GM12878 (cell line): ENCODE measurements around the gene CD276. TPM values are rescaled to one million over a fixed set of nuclear protein-coding genes. Genes with fewer than 3 reads are reported as not detected.
A peak's percentile ranks its signal among the peaks of the same experiment; 100 is the strongest.

Experiments used
- ATAC-seq: fragments of 200-7000 bp; cut with Tn5 transposase; 3 replicates; pipeline ENCODE4 v1.9.1; 2020; ENCODE audit warnings: mild to moderate bottlenecking, moderate library complexity
- BruUV-seq: library from RNA; stranded (reverse); fragments of 400-500 nt; replicated peaks from 2 replicates; lab custom pipeline; 2021; lab: Mats Ljungman, UMichigan
- CTCF ChIA-PET: fragments of 300-600 bp; sonication (Branson Sonifier 250); formaldehyde crosslinking; extraction: SDS; loops from one replicate; lab custom pipeline; 2021; ENCODE audit warnings: inconsistent platforms; lab: Yijun Ruan, JAX
- POLR2A ChIA-PET: fragments of 350-600 bp; formaldehyde crosslinking; extraction: SDS; loops from one replicate; lab custom pipeline; 2021; ENCODE audit warnings: inconsistent platforms; lab: Charles Lee
- RAD21 ChIA-PET: fragments of 300-600 bp; sonication (Branson Sonifier 250); formaldehyde crosslinking; loops from one replicate; lab custom pipeline; 2023; ENCODE audit warnings: antibody characterized with exemption; ENCODE audit not compliant: unreplicated experiment; lab: Charles Lee
- SMC1A ChIA-PET: fragments of 300-600 bp; sonication (Branson Sonifier 250); formaldehyde crosslinking; loops from one replicate; lab custom pipeline; 2023; ENCODE audit not compliant: unreplicated experiment, uncharacterized antibody; lab: Charles Lee
- DNase-seq: peaks from one replicate; pipeline ENCODE4 v3.0.0-alpha.2; 2011; ENCODE audit warnings: low read depth, low spot score
- FAIRE-seq: peaks from 3 replicates; lab custom pipeline; 2011; peaks lifted over from hg19 to GRCh38; lab: Jason Lieb, UNC
- H2AFZ ChIP-seq: 2 replicates; pipeline ENCODE4 v1.6.0; 2011; ENCODE audit warnings: low read depth, low read length, control low read depth; ENCODE audit not compliant: control insufficient read depth
- H3K27ac ChIP-seq: 2 replicates; pipeline ENCODE4 v1.5.1; 2011; ENCODE audit warnings: control low read depth; ENCODE audit not compliant: control insufficient read depth, insufficient read depth
- H3K27me3 ChIP-seq, 2 experiments: replicated peaks in 1 of 2; 2 replicates each; pipeline versions ENCODE4 v1.6.0 to v1.6.1; 2011; ENCODE audit warnings: low read length in 1 of 2; ENCODE audit not compliant: control insufficient read depth in 2 of 2, insufficient read depth in 2 of 2
- H3K36me3 ChIP-seq, 2 experiments: 2 replicates each; pipeline ENCODE4 v1.5.1; 2011; ENCODE audit warnings: low read length in 1 of 2; ENCODE audit not compliant: control insufficient read depth in 2 of 2, insufficient read depth in 2 of 2
- H3K4me1 ChIP-seq: 2 replicates; pipeline ENCODE4 v1.6.1; 2011; ENCODE audit warnings: mild to moderate bottlenecking, low read length, moderate library complexity, mixed read lengths; ENCODE audit not compliant: control insufficient read depth, insufficient read depth
- H3K4me2 ChIP-seq: 2 replicates; pipeline ENCODE4 v1.6.0; 2011; ENCODE audit warnings: control low read depth; ENCODE audit not compliant: control insufficient read depth, insufficient read depth
- H3K4me3 ChIP-seq: fragments of 200-600 bp; sonication (generic); 2 replicates; pipeline ENCODE4 v1.5.1; 2016
- H3K79me2 ChIP-seq: 2 replicates; pipeline ENCODE4 v1.6.0; 2011; ENCODE audit warnings: low read length; ENCODE audit not compliant: control insufficient read depth, insufficient read depth
- H3K9ac ChIP-seq: 2 replicates; pipeline ENCODE4 v1.8.0; 2011; ENCODE audit warnings: low read length, control low read depth, mixed read lengths; ENCODE audit not compliant: control insufficient read depth, insufficient read depth
- H3K9me3 ChIP-seq: replicated peaks from 3 replicates; pipeline ENCODE4 v1.5.1; 2011; ENCODE audit warnings: mild to moderate bottlenecking, low read length; ENCODE audit not compliant: control insufficient read depth, insufficient read depth
- H4K20me1 ChIP-seq: 2 replicates; pipeline ENCODE4 v1.6.0; 2011; ENCODE audit not compliant: control insufficient read depth, insufficient read depth
- BHLHE40 ChIP-seq, 2 experiments: fragments of 450-650 bp in 1 of 2; IDR thresholded peaks; 2 replicates each; pipeline ENCODE4 v1.6.1; 2011 to 2017; ENCODE audit warnings: low read depth in 2 of 2, borderline replicate concordance in 1 of 2, improper control_type of control experiment in 1 of 2, low read length in 1 of 2, mild to moderate bottlenecking in 1 of 2
- CREB1 ChIP-seq: IDR thresholded peaks from 2 replicates; pipeline ENCODE4 v1.6.1; 2012; ENCODE audit warnings: low read depth, mild to moderate bottlenecking, inconsistent platforms
- CTCF ChIP-seq, 3 experiments: IDR thresholded peaks in 2 of 3; conservative IDR thresholded peaks in 1 of 3; 2 replicates each; pipeline ENCODE4 v1.5.1; 2011; ENCODE audit warnings: low read depth in 3 of 3, low read length in 3 of 3, mild to moderate bottlenecking in 3 of 3, control low read depth in 2 of 3, moderate library complexity in 2 of 3, inconsistent platforms in 1 of 3, mixed read lengths in 1 of 3; ENCODE audit not compliant: control insufficient read depth in 2 of 3, insufficient read depth in 1 of 3; ENCODE audit errors: extremely low read depth in 1 of 3
- ESRRA ChIP-seq: IDR thresholded peaks from 2 replicates; pipeline ENCODE4 v1.6.1; 2012; ENCODE audit warnings: mild to moderate bottlenecking, low read length, improper control_type of control experiment
- IKZF2 ChIP-seq, 2 experiments: fragments of 450-650 bp; IDR thresholded peaks; 2 replicates each; pipeline ENCODE4 v1.6.1; 2017; ENCODE audit warnings: mild to moderate bottlenecking in 2 of 2, moderate library complexity in 2 of 2
- JUND ChIP-seq: IDR thresholded peaks from 2 replicates; pipeline ENCODE4 v1.6.1; 2012; ENCODE audit warnings: low read depth, mild to moderate bottlenecking, low read length, improper control_type of control experiment, moderate library complexity
- MEF2A ChIP-seq: IDR thresholded peaks from 2 replicates; pipeline ENCODE4 v1.6.1; 2011; ENCODE audit warnings: low read depth, mild to moderate bottlenecking, low read length, moderate library complexity; ENCODE audit not compliant: insufficient read depth
- MTA2 ChIP-seq: fragments of 450-650 bp; IDR thresholded peaks from 2 replicates; pipeline ENCODE4 v1.6.1; 2016; ENCODE audit warnings: low read depth, mild to moderate bottlenecking, moderate library complexity
- NR2C1 ChIP-seq: fragments of 450-650 bp; IDR thresholded peaks from 2 replicates; pipeline ENCODE4 v1.6.1; 2017; ENCODE audit warnings: antibody characterized with exemption, mild to moderate bottlenecking, moderate library complexity
- POU2F2 ChIP-seq: IDR thresholded peaks from 3 replicates; pipeline ENCODE4 v1.6.1; 2011; ENCODE audit warnings: low read depth, mild to moderate bottlenecking, low read length, borderline replicate concordance
- RAD21 ChIP-seq: IDR thresholded peaks from 2 replicates; pipeline ENCODE4 v1.6.1; 2011; ENCODE audit warnings: mild to moderate bottlenecking, low read depth, low read length, moderate library complexity; ENCODE audit not compliant: insufficient read depth
- SMC3 ChIP-seq: IDR thresholded peaks from 2 replicates; pipeline ENCODE4 v1.6.1; 2011; ENCODE audit warnings: low read length, improper control_type of control experiment, borderline replicate concordance
- YY1 ChIP-seq: IDR thresholded peaks from 2 replicates; pipeline ENCODE4 v1.6.1; 2011; ENCODE audit warnings: low read depth, mild to moderate bottlenecking, low read length
- WGBS: methylation state at CpG from one replicate; pipeline ENCODE4 v1.1.6; 2016; ENCODE audit warnings: low lambda C conversion rate; ENCODE audit not compliant: insufficient replicate concordance, insufficient coverage; ENCODE audit errors: missing lambda C conversion rate; 5-methylcytosine and 5-hydroxymethylcytosine counted together
- in situ Hi-C: fragments of 300-500 bp; cut with MboI; formaldehyde crosslinking; loops from 9 replicates; pipeline ENCODE4 v1.14.3; 2018; ENCODE audit warnings: mixed read lengths
- intact Hi-C: fragments of 100-400 bp; cut with micrococcal nuclease; formaldehyde crosslinking; loops from one replicate; pipeline ENCODE4 v1.14.2; 2022; ENCODE audit not compliant: unreplicated experiment
- polyA plus RNA-seq, 11 experiments: library from polyadenylated mRNA; depleted of rRNA in 4 of 11; unstranded in 6 of 11; stranded (reverse) in 5 of 11; fragments of >200 nt; fragmentation: Nextera tagmentation in 4 of 11; fragmentation: Illumina TruSeq in 1 of 11; extraction: Ambion mirVana in 4 of 11; extraction: Trizol in 1 of 11; gene quantifications; 1 replicate in 1 of 11; 2 replicates in 10 of 11; pipeline versions ENCODE4 v1.2.1 to v1.2.3, GENCODE V29; 2011 to 2016; ENCODE audit warnings: inconsistent platforms in 2 of 11, missing spikeins in 2 of 11, low read depth in 1 of 11
- total RNA-seq, 4 experiments: library from RNA; depleted of rRNA in 3 of 4; stranded (reverse); fragments of >200 nt in 3 of 4; fragmentation: Illumina TruSeq in 1 of 4; extraction: Trizol in 1 of 4; gene quantifications; 2 replicates each; pipeline versions ENCODE4 v1.2.1 to v1.2.3, GENCODE V29; 2013 to 2021

The CD276 gene
- total and polyA plus RNA-seq, 10 of the 15 experiments (the other 5 are each of a cell fraction or from before 2014, with no cell fraction given), result 0.11 to 3.0 (median 1.2) TPM

GRCh38 chr15:73700041-73700842 lies 16.1 kb downstream of the CD276 start:
- peak; percentile 75 for ATAC-seq
- intact Hi-C loops, result loop anchor here (1.0 to 5.0 kb wide), 5 partner anchors 23 to 458 kb away; no protein-coding TSS in a partner anchor
- Histone ChIP-seq H3K9me3 (no peaks in the 10 kb centered on the region), H4K20me1 (no peaks in the 10 kb centered on the region), H3K4me2 (no peak overlapping the region), H2AFZ (no peak overlapping the region), H3K4me1 (peaks cover 10% of the 10 kb centered on the region), H3K27me3 (no peaks in the 10 kb centered on the region), H3K79me2 (no peaks in the 10 kb centered on the region), H3K36me3 (no peaks in the 10 kb centered on the region), H3K4me3 (no peak overlapping the region), H3K27ac (no peak overlapping the region), H3K9ac (no peak overlapping the region)
- WGBS, result 16% methylated on average over 13 of the region's 13 CpGs
- ChIA-PET POLR2A (no interaction called here), RAD21 (interaction anchor here (0.9 to 3.7 kb wide), 5 partner anchors 23 to 459 kb away, joined by 3 to 27 read pairs (median 4); no protein-coding TSS in a partner anchor), SMC1A (interaction anchor here (0.6 to 5.2 kb wide), 6 partner anchors 22 to 459 kb away, joined by 3 to 48 read pairs (median 6); partner anchors contain the start of gene NPTN), CTCF (interaction anchor here (0.6 to 12.5 kb wide), 24 partner anchors 9 to 459 kb away, joined by 3 to 216 read pairs (median 4); partner anchors contain the start of gene NPTN)
- in situ Hi-C loops, result no loop called here
- TF ChIP-seq BHLHE40 (IDR thresholded peaks at IDR 0.05; ENCODE audit: borderline replicate concordance in 1 of 2, low read depth in 2 of 2, low read length in 1 of 2) (no peak), RAD21 (peak; percentile 96), YY1 (peak; percentile 69; the same call in 1 of the 2 replicates), CREB1 (no peak), MTA2 (no peak), JUND (no peak), SMC3 (peak; percentile 90), POU2F2 (0 out of 3 replicates have a peak, but pooled peaks have one; percentile 17), IKZF2 (IDR thresholded peaks at IDR 0.05) (no peak), MEF2A (no peak), NR2C1 (no peak), ESRRA (no peak), CTCF (IDR thresholded peaks at IDR 0.05 in 2 of 3, conservative IDR thresholded peaks at IDR 0.05 in 1 of 3; ENCODE audit: control insufficient read depth in 2 of 3, extremely low read depth in 1 of 3, insufficient read depth in 1 of 3, low read depth in 3 of 3, low read length in 3 of 3) (peak; percentile 85 to 96 (median 85))
- DNase-seq, result peak; percentile 12
- peak; percentile 95 for FAIRE-seq
- BruUV-seq, result no TSS peak
